HEK293T (cell line): Measurements from ENCODE around the gene NINJ2.

Experiments
- ARNT ChIP-seq: fragments of 450-650 bp; IDR thresholded peaks from 2 replicates; pipeline ENCODE4 v1.6.1; 2017; ENCODE audit warnings: mild to moderate bottlenecking
- BHLHE40 ChIP-seq: fragments of 450-650 bp; IDR thresholded peaks from 2 replicates; pipeline ENCODE4 v1.6.1; 2016; ENCODE audit warnings: mild to moderate bottlenecking, moderate library complexity, borderline replicate concordance
- ELF4 ChIP-seq: fragments of 450-650 bp; IDR thresholded peaks from 2 replicates; pipeline ENCODE4 v1.6.1; 2017; ENCODE audit warnings: antibody characterized with exemption
- FOXA1 ChIP-seq: fragments of 450-650 bp; IDR thresholded peaks from 2 replicates; pipeline ENCODE4 v1.6.1; 2016; ENCODE audit warnings: mild to moderate bottlenecking
- FOXK2 ChIP-seq: fragments of 450-650 bp; IDR thresholded peaks from 2 replicates; pipeline ENCODE4 v1.6.1; 2016; ENCODE audit warnings: mild to moderate bottlenecking
- FOXM1 ChIP-seq: fragments of 450-650 bp; IDR thresholded peaks from 2 replicates; pipeline ENCODE4 v1.6.1; 2017; ENCODE audit warnings: mild to moderate bottlenecking, borderline replicate concordance
- L3MBTL2 ChIP-seq: fragments of 450-650 bp; conservative IDR thresholded peaks from 2 replicates; pipeline ENCODE4 v1.6.1; 2016; ENCODE audit warnings: mild to moderate bottlenecking
- TF ChIP-seq, protein P1 (sequence below): fragments of 450-650 bp; IDR thresholded peaks from 2 replicates; pipeline ENCODE4 v1.6.1; 2016

DNA sequence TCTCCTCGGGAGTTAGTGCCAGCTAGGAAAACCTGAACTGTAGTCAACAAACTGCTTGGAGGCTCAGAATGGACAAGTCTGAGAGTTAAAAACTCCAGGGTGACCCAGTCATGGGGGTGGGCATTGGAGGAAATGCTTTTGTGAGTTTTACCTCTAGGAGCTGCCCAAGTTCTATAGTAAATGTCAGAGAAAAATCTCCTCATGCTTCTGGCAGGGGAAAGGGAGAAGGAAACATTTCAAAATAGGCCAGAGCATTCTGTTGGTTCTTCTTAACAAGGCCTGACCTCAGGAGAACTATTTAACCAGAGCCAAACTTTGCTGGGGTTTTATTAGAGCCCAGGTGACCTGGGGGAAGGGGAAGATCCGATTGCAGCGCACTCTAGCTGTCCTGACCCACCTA is 12.3 kb downstream of the NINJ2 start:
- TF ChIP-seq ARNT (no peak), FOXK2 (no peak), L3MBTL2 (no peak), ELF4 (no peak), FOXA1 (no peak), BHLHE40 (no peak), FOXM1 (no peak)
- TF ChIP-seq, protein P1, sequence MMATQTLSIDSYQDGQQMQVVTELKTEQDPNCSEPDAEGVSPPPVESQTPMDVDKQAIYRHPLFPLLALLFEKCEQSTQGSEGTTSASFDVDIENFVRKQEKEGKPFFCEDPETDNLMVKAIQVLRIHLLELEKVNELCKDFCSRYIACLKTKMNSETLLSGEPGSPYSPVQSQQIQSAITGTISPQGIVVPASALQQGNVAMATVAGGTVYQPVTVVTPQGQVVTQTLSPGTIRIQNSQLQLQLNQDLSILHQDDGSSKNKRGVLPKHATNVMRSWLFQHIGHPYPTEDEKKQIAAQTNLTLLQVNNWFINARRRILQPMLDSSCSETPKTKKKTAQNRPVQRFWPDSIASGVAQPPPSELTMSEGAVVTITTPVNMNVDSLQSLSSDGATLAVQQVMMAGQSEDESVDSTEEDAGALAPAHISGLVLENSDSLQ = no peak
